WERI-Rb-1 (cell line): ENCODE data around the gene STEAP4.

Experiments used
- DNase-seq: peaks from one replicate; pipeline ENCODE4 v3.0.0-alpha.2; 2020
- H3K27ac ChIP-seq: fragments of 250-450 bp; sonication (Bioruptor Pico); 2 replicates; pipeline ENCODE4 v1.5.1; 2020; ENCODE audit warnings: mild to moderate bottlenecking, moderate library complexity
- H3K27me3 ChIP-seq: fragments of 250-450 bp; sonication (Bioruptor Pico); 2 replicates; pipeline ENCODE4 v1.5.1; 2021; ENCODE audit warnings: mild to moderate bottlenecking, low read depth, moderate library complexity; ENCODE audit not compliant: insufficient read depth, severe bottlenecking
- H3K36me3 ChIP-seq: fragments of 250-450 bp; sonication (Bioruptor Pico); 2 replicates; pipeline ENCODE4 v1.5.1; 2020; ENCODE audit warnings: mild to moderate bottlenecking, moderate library complexity
- H3K4me3 ChIP-seq: 2 replicates; pipeline ENCODE4 v1.5.1; 2011; ENCODE audit warnings: low read depth, mild to moderate bottlenecking, control low read depth, low read length
- H3K9me3 ChIP-seq: fragments of 250-450 bp; sonication (Bioruptor Pico); 2 replicates; pipeline ENCODE4 v1.5.1; 2021; ENCODE audit warnings: mild to moderate bottlenecking, moderate library complexity; ENCODE audit not compliant: severe bottlenecking
- TF ChIP-seq, protein P1 (sequence below): IDR thresholded peaks from 2 replicates; pipeline ENCODE4 v1.5.1; 2011; ENCODE audit warnings: low read depth, mild to moderate bottlenecking, control low read depth, inconsistent platforms, low read length

STEAP4 gene

DNA sequence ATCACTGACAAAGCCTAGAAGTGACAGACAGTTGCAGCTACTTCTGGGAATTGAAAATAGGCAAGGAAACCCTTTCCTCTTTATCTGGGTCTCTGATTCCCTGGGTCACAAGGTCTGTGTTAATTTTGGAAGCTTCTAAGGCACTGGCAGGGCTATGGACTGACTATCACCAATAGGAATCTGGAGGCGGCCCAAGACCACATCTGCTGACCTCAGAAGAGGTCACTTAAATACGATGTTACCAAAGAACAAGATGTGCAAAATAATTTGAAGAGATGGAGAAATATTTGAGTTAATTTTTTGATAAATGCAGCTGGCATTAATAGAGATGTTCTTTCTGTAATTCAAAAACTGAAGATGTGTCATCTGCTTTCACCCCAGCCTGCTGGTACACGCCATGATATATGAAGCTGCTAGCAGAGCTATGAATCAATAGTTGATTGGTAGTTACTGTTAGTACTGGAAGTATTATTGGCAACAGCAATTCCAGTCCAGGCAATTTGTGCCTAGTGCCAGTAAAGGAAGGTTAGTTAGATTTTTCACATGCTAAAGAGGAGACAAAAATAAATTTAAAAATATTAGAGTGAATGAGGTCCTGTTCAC, 5.5 kb upstream of the STEAP4 start:
- Histone ChIP-seq H3K36me3 (no peaks in the 10 kb centered on the region), H3K27ac (no peak overlapping the region), H3K9me3 (no peaks in the 10 kb centered on the region), H3K4me3 (no peak overlapping the region), H3K27me3 (no peaks in the 10 kb centered on the region)
- TF ChIP-seq, protein P1, sequence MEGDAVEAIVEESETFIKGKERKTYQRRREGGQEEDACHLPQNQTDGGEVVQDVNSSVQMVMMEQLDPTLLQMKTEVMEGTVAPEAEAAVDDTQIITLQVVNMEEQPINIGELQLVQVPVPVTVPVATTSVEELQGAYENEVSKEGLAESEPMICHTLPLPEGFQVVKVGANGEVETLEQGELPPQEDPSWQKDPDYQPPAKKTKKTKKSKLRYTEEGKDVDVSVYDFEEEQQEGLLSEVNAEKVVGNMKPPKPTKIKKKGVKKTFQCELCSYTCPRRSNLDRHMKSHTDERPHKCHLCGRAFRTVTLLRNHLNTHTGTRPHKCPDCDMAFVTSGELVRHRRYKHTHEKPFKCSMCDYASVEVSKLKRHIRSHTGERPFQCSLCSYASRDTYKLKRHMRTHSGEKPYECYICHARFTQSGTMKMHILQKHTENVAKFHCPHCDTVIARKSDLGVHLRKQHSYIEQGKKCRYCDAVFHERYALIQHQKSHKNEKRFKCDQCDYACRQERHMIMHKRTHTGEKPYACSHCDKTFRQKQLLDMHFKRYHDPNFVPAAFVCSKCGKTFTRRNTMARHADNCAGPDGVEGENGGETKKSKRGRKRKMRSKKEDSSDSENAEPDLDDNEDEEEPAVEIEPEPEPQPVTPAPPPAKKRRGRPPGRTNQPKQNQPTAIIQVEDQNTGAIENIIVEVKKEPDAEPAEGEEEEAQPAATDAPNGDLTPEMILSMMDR, result no peak
- no peak for DNase-seq

DNA sequence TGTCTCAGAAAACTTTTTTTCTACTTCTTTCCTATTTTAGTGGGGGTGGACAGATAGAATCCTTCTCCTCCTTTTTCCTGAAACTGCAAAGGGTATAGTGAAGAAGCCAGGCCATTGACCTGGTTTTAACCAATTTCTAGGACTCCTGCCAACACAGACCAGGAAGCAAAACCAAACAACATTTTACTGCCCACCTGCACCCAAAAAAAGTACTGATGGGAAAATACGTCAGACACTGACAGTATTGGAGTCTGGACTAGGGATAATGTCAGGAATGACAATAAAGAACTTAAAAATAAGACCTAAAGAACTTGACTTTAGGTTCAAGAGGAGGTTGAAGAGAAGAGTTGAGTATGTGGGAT, 5.0 kb upstream of the STEAP4 start:
- H3K27ac ChIP-seq, result no peak overlapping the region
- no peaks in the 10 kb centered on the region for H3K9me3 ChIP-seq
- DNase-seq, result no peak
- no peaks in the 10 kb centered on the region for H3K36me3 ChIP-seq
- H3K27me3 ChIP-seq, result no peaks in the 10 kb centered on the region
- no peak overlapping the region for H3K4me3 ChIP-seq
- TF ChIP-seq, protein P1, result no peak

DNA sequence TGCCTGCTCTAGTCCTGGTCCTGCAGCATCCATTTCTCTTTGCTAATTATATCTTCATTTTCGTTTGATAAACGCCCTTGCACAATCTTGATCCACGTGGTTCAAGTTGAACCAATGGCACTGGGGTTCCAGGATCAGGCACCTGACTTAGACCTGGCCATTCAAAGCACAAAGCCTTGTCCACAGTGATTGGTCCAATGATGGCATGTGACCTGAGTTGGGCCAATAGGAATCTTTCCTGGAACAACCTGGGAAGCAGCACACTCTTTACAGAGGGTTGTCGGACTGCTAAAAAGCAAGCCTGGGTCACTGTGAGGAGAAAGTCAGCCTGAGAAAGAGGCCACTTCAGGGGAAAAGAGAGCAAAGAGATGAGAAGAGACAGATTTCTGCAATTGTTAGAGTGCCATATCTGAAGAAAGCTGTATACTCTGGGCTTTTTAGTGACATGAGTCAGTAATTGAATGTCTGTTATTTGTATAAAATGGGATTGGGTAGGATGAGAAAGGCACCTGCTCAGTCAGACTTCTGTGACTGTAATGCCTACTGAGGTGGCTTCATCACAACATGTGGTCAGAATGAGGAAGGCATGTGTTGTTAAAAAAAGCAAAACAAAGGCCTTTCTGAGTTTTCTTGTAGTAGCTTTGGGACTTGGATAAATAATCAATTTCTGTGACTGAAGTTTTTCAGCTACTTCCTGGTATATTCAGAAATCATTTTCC, 4.4 kb upstream of the STEAP4 start:
- Histone ChIP-seq H3K9me3 (no peaks in the 10 kb centered on the region), H3K27me3 (no peaks in the 10 kb centered on the region), H3K36me3 (no peaks in the 10 kb centered on the region), H3K4me3 (no peak overlapping the region), H3K27ac (no peak overlapping the region)
- DNase-seq, result no peak
- TF ChIP-seq, protein P1, result no peak

DNA sequence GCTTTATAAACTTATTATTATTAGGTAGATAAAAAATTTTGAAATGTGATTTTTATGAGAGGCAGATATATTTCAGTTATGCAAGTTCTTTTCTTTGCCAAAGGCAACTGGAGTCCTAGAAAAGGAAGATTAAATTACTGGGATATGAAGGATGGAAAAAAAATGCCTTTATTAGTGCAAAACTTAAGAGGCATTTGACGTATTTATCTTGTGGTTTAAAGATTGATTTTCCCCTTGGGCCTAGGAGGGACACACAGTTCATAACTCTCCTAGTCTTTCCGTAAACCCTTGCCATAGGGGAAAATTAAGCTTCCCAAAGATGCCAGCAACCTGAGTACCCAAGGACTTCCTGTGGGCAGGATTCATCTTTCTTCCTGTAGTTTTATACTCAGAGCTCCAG, 3.1 kb upstream of the STEAP4 start:
- no peak for DNase-seq
- Histone ChIP-seq H3K27ac (no peak overlapping the region), H3K27me3 (no peaks in the 10 kb centered on the region), H3K4me3 (no peak overlapping the region), H3K36me3 (no peaks in the 10 kb centered on the region), H3K9me3 (no peaks in the 10 kb centered on the region)
- TF ChIP-seq, protein P1, result no peak

DNA sequence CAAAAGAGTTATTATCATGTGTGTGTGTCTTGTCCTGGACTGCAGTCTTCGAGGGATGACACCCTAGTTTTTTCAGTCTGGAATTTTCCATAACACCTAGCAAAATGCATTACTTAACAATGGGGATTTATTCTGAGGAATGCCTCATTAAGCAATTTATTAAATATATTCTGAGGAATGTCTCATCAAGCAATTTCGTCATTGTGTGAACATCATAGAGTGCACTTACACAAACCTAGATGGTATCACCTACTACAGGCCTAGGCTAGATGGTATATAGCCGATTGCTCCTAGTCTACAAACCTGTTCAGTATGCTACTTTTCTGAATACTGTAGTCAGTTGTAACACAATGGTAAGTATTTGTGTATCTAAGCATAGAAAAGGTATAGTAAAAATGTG, 1.1 kb upstream of the STEAP4 start:
- no peak for DNase-seq
- TF ChIP-seq, protein P1, result no peak
- Histone ChIP-seq H3K36me3 (no peaks in the 10 kb centered on the region), H3K9me3 (no peaks in the 10 kb centered on the region), H3K27me3 (no peaks in the 10 kb centered on the region), H3K27ac (no peak overlapping the region), H3K4me3 (no peak overlapping the region)

DNA sequence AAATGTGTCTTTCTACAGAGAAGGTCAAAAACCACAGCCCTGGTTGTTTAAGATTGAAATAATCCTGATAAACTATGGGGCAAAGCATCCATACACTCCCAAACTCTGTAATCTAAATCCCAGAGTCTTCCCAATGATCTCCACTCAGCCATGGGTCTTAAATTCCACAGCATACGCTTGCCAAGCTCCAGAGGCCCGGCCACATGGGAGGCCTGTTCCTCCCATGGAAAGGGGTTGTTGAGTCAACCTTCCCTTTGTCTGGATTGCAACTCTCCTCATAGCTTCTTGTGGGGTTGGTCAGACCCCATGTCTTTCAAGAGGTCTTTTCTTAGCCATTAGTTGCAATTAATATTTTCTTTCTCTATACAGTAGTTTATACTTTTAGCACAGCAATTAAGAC, 718 bp upstream of the STEAP4 start:
- Histone ChIP-seq H3K27ac (no peak overlapping the region), H3K36me3 (no peaks in the 10 kb centered on the region), H3K27me3 (no peaks in the 10 kb centered on the region), H3K9me3 (no peaks in the 10 kb centered on the region), H3K4me3 (no peak overlapping the region)
- no peak for DNase-seq
- TF ChIP-seq, protein P1, result no peak
